IgD-negative memory B cell (primary cell): ENCODE data around the gene ST3GAL4. TPM values are rescaled to one million over a fixed set of nuclear protein-coding genes. Genes with fewer than 3 reads are reported as not detected.

Experiments
- polyA plus RNA-seq: library from polyadenylated mRNA; unstranded; fragments of 300-500 nt; fragmentation: Illumina TruSeq; gene quantifications from one replicate; pipeline ENCODE4 v1.2.3, GENCODE V29; 2021

Gene ST3GAL4
- polyA plus RNA-seq, 1 donor from 2014 or later = 3.6 TPM

Other genes starting within 250 kb of the ST3GAL4 start
- 19.5 TPM for gene RPUSD4, start 144.0 kb upstream of the ST3GAL4 start, polyA plus RNA-seq
- gene FAM118B, start 143.9 kb upstream of the ST3GAL4 start, polyA plus RNA-seq = 11.1 TPM
- gene SRPRA, start 86.8 kb upstream of the ST3GAL4 start, polyA plus RNA-seq = 81.7 TPM
- 12.0 TPM for gene FOXRED1, start 86.5 kb upstream of the ST3GAL4 start, polyA plus RNA-seq
- gene TIRAP, start 72.6 kb upstream of the ST3GAL4 start, polyA plus RNA-seq = 13.0 TPM
- gene DCPS, start 51.6 kb upstream of the ST3GAL4 start, polyA plus RNA-seq = 76.9 TPM